Cardiac fibroblast (primary cell): ENCODE measurements around the gene LCA5L.
A peak's percentile ranks its signal among the peaks of the same experiment; 100 is the strongest.
"Not testable (repeated sequence)": the region's sequence is repeated elsewhere in the genome, so short reads cannot be mapped to it uniquely, and the experiment has no call there.

Experiments used
- DNase-seq, 2 donors: peaks; one replicate each; pipeline versions ENCODE4 v3.0.0 to v3.0.0-alpha.2; 2010; ENCODE audit warnings: low read depth in 2 of 2
- H3K4me3 ChIP-seq, 2 donors: replicated peaks in 1 of 2; 1 replicate in 1 of 2; 2 replicates in 1 of 2; pipeline ENCODE4 v1.5.1; 2011; ENCODE audit warnings: low read depth in 2 of 2, low read length in 2 of 2, mild to moderate bottlenecking in 2 of 2, moderate library complexity in 1 of 2
- TF ChIP-seq, protein P1 (sequence below): IDR thresholded peaks from one replicate; pipeline ENCODE4 v1.5.1; 2011; ENCODE audit warnings: low read depth, mild to moderate bottlenecking, low read length, inconsistent platforms

LCA5L gene

GRCh38 chr21:39381009-39381408 lies 64.6 kb downstream of the LCA5L start:
- TF ChIP-seq, protein P1, sequence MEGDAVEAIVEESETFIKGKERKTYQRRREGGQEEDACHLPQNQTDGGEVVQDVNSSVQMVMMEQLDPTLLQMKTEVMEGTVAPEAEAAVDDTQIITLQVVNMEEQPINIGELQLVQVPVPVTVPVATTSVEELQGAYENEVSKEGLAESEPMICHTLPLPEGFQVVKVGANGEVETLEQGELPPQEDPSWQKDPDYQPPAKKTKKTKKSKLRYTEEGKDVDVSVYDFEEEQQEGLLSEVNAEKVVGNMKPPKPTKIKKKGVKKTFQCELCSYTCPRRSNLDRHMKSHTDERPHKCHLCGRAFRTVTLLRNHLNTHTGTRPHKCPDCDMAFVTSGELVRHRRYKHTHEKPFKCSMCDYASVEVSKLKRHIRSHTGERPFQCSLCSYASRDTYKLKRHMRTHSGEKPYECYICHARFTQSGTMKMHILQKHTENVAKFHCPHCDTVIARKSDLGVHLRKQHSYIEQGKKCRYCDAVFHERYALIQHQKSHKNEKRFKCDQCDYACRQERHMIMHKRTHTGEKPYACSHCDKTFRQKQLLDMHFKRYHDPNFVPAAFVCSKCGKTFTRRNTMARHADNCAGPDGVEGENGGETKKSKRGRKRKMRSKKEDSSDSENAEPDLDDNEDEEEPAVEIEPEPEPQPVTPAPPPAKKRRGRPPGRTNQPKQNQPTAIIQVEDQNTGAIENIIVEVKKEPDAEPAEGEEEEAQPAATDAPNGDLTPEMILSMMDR, result no peak
- no peak for DNase-seq
- H3K4me3 ChIP-seq, result peak overlapping the region; percentile 72 to 84

GRCh38 chr21:39379986-39380891 lies 65.3 kb downstream of the LCA5L start:
- H3K4me3 ChIP-seq, result peak overlapping the region; percentile 72 to 84
- DNase-seq, result peak; percentile 97
- TF ChIP-seq, protein P1, result no peak

GRCh38 chr21:39377444-39378050 lies 68.0 kb downstream of the LCA5L start:
- TF ChIP-seq, protein P1, result peak; percentile 20
- DNase-seq, result peak; percentile 36 to 70
- H3K4me3 ChIP-seq, result no peak overlapping the region

DNA sequence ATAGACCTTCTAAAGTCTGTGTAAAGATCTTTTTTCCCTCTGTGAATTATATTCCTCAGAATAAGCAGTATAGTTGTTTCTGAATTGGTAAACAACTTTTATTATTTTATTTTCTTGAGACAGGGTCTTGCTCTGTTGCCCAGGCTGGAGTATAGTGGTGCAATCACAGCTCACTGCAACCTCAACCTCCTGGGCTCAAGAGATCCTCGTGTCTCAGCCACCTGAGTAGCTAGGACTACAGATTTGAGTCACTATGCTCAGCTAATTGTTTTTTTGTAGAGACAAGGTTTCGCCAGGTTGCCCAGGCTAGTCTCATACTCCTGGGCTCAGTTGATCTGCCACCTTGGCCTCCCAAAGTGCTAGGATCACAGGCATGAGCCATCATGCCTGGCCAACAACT lies 70.1 kb downstream of the LCA5L start:
- TF ChIP-seq, protein P1, result no peak
- no peak for DNase-seq
- H3K4me3 ChIP-seq, result no peak overlapping the region

DNA sequence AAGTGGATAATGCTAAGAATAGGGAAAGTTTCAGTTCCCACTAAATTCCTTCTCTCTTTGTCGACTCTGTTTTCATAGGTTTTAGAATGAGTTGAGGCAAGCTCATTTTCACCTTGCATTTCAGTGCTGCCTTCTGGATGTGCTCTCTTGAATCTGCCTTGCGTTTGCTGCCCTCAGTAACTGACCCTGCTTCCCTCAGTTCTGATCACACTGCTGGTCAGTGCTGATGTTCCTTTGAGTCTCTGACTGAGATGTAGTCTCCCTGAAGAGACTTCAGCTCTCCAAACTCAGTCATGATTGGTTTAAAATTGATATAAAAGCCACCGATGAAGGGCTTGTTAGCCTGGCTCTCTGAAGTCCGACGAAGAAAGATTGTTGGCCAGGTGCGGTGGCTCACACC lies 71.5 kb downstream of the LCA5L start:
- no peak overlapping the region for H3K4me3 ChIP-seq
- DNase-seq, result no peak
- TF ChIP-seq, protein P1, result no peak

DNA sequence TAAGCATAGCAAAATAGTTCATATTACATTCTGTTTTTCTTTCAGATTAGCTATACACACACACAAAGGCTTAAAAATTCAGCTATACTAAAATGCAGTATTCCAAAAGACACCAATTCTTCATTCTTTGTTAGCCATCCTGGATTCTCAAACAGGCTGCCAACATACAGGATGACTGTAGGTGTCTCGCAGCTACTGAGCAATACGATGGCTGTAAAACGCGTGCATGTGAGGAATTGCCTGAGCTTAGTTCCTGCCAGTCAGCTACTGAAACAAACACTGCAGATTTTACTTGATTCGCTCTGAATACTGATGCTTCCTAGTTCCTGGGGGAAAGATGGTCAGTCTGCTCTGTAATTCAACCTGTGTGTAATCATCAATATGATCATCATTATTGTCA lies 71.9 kb downstream of the LCA5L start:
- no peak overlapping the region for H3K4me3 ChIP-seq
- TF ChIP-seq, protein P1, result peak; percentile 37
- peak; percentile 53 to 56 for DNase-seq

- H3K4me3 ChIP-seq, DNase-seq: not testable (repeated sequence)
Observed at GRCh38 chr21:39369896-39370288, 75.7 kb downstream of the LCA5L start.
